Gastrocnemius medialis (tissue), 4 donors: ENCODE results near the gene PDAP1.

Source experiments
- POLR2A ChIP-seq, 2 donors: fragments of 450-650 bp; IDR thresholded peaks; one replicate each; pipeline ENCODE4 v1.6.1; 2017; ENCODE audit warnings: antibody characterized with exemption in 2 of 2, mild to moderate bottlenecking in 2 of 2, moderate library complexity in 2 of 2
- TF ChIP-seq, protein P1 (sequence below), 5 experiments: fragments of 450-650 bp in 3 of 5; fragments of 200-600 bp in 2 of 5; sonication (generic) in 2 of 5; IDR thresholded peaks in 4 of 5; conservative IDR thresholded peaks in 1 of 5; 1 replicate in 4 of 5; 2 replicates in 1 of 5; pipeline ENCODE4 v1.5.1; 2016 to 2019; ENCODE audit warnings: antibody characterized with exemption in 5 of 5, mild to moderate bottlenecking in 3 of 5, moderate library complexity in 3 of 5

DNA sequence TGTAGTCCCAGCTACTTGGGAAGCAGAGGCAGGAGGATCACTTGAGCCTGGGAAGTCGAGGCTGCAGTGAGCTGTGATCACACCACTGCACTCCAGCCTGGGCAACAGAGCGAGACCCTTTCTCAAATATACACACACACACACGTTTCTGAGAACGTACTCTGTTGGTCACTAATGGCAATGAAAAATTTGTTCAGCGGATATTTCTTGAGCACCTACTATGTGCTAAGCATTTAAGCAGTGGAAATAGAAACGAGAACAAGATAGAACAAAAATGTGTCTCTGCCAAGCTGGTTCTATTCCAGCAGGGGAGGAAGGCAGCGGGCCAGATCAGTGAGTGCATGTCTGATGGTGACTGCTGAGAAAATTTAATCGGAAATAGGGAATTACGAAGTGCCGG is 25.2 kb downstream of the PDAP1 start:
- TF ChIP-seq, protein P1, sequence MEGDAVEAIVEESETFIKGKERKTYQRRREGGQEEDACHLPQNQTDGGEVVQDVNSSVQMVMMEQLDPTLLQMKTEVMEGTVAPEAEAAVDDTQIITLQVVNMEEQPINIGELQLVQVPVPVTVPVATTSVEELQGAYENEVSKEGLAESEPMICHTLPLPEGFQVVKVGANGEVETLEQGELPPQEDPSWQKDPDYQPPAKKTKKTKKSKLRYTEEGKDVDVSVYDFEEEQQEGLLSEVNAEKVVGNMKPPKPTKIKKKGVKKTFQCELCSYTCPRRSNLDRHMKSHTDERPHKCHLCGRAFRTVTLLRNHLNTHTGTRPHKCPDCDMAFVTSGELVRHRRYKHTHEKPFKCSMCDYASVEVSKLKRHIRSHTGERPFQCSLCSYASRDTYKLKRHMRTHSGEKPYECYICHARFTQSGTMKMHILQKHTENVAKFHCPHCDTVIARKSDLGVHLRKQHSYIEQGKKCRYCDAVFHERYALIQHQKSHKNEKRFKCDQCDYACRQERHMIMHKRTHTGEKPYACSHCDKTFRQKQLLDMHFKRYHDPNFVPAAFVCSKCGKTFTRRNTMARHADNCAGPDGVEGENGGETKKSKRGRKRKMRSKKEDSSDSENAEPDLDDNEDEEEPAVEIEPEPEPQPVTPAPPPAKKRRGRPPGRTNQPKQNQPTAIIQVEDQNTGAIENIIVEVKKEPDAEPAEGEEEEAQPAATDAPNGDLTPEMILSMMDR (IDR thresholded peaks at IDR 0.05 in 4 of 5, conservative IDR thresholded peaks at IDR 0.05 in 1 of 5) = no peak
- no peak for TF ChIP-seq POLR2A (IDR thresholded peaks at IDR 0.05)
